ENCODE results near the gene CASP12.

Gene CASP12

GRCh38 chr11:104836691-104837090 is 61.6 kb downstream of the CASP12 start:
- no peak for TF ChIP-seq GATA2 (IDR thresholded peaks at IDR 0.05; ENCODE audit: low read depth, low read length)
- TF ChIP-seq GATA3 (IDR thresholded peaks at IDR 0.05; ENCODE audit: low read depth, low read length), result no peak
